HepG2 (cell line): ENCODE results near the gene ACOT13. TPM values are rescaled to one million over a fixed set of nuclear protein-coding genes. Genes with fewer than 3 reads are reported as not detected.
"Not testable (repeated sequence)": the region's sequence is repeated elsewhere in the genome, so short reads cannot be mapped to it uniquely, and the experiment has no call there.

ENCODE experiments used
- ATAC-seq: fragments of 200-7000 bp; cut with Tn5 transposase; 3 replicates; pipeline ENCODE4 v1.9.1; 2020; ENCODE audit warnings: mild to moderate bottlenecking, moderate library complexity
- BruUV-seq: library from RNA; stranded (reverse); fragments of 400-500 nt; replicated peaks from 2 replicates; lab custom pipeline; 2021; lab: Mats Ljungman, UMichigan
- CTCF ChIA-PET: fragments of 300-600 bp; formaldehyde crosslinking; extraction: SDS; loops from one replicate; lab custom pipeline; 2021; ENCODE audit warnings: low total read pairs, inconsistent platforms, low intra/inter-chr PET ratio; lab: Yijun Ruan, JAX
- POLR2A ChIA-PET: fragments of 350-600 bp; sonication (Branson Sonifier 250); formaldehyde crosslinking; loops from one replicate; lab custom pipeline; 2020; ENCODE audit warnings: antibody characterized with exemption, inconsistent platforms; lab: Yijun Ruan, JAX
- DNase-seq: peaks from one replicate; pipeline ENCODE4 v3.0.0-alpha.2; 2015; ENCODE audit warnings: low spot score
- FAIRE-seq: peaks from 3 replicates; lab custom pipeline; 2011; peaks lifted over from hg19 to GRCh38; lab: Jason Lieb, UNC
- H2AFZ ChIP-seq: one replicate; pipeline ENCODE4 v1.6.1; 2011; ENCODE audit warnings: low read length, inconsistent platforms
- H3K27ac ChIP-seq: fragments of 300-600 bp; 3 replicates; pipeline ENCODE4 v1.8.0; 2011; ENCODE audit warnings: mixed run types, mild to moderate bottlenecking, mixed read lengths, low read length, inconsistent platforms; ENCODE audit not compliant: insufficient read depth; ENCODE audit errors: extremely low read length
- H3K27me3 ChIP-seq, 2 experiments: fragments of 200-600 bp in 1 of 2; 2 replicates in 1 of 2; 3 replicates in 1 of 2; pipeline versions ENCODE4 v1.6.0 to v1.8.0; 2011; ENCODE audit warnings: low read length in 2 of 2, mild to moderate bottlenecking in 2 of 2, moderate library complexity in 2 of 2, inconsistent platforms in 1 of 2; ENCODE audit not compliant: insufficient read depth in 2 of 2, control insufficient read depth in 1 of 2
- H3K36me3 ChIP-seq, 2 experiments: fragments of 200-600 bp in 1 of 2; replicated peaks in 1 of 2; 2 replicates in 1 of 2; 3 replicates in 1 of 2; pipeline versions ENCODE4 v1.5.1 to v1.8.0; 2011; ENCODE audit warnings: low read length in 2 of 2, inconsistent platforms in 1 of 2; ENCODE audit not compliant: insufficient read depth in 2 of 2, control insufficient read depth in 1 of 2
- H3K4me1 ChIP-seq: 2 replicates; pipeline ENCODE4 v1.5.1; 2012; ENCODE audit warnings: low read length, inconsistent platforms; ENCODE audit not compliant: insufficient read depth
- H3K4me2 ChIP-seq: 2 replicates; pipeline ENCODE4 v1.6.0; 2011; ENCODE audit warnings: low read depth, low read length, inconsistent platforms
- H3K4me3 ChIP-seq, 3 experiments: fragments of 200-600 bp in 1 of 3; sonication (generic), shearing (Covaris generic) in 1 of 3; replicated peaks in 1 of 3; 2 replicates each; pipeline ENCODE4 v1.5.1; 2011 to 2016; ENCODE audit warnings: low read length in 3 of 3, inconsistent platforms in 2 of 3, low read depth in 2 of 3, mild to moderate bottlenecking in 2 of 3, control low read depth in 1 of 3, mixed read lengths in 1 of 3; ENCODE audit not compliant: insufficient read depth in 1 of 3
- H3K79me2 ChIP-seq: one replicate; pipeline ENCODE4 v1.6.1; 2011; ENCODE audit warnings: low read length, inconsistent platforms; ENCODE audit not compliant: insufficient read depth
- H3K9ac ChIP-seq: 2 replicates; pipeline ENCODE4 v1.6.0; 2011; ENCODE audit warnings: mild to moderate bottlenecking, low read depth, low read length, inconsistent platforms; ENCODE audit not compliant: insufficient read depth
- H3K9me3 ChIP-seq: 2 replicates; pipeline ENCODE4 v1.5.1; 2012; ENCODE audit warnings: mild to moderate bottlenecking, low read length
- H4K20me1 ChIP-seq: 2 replicates; pipeline ENCODE4 v1.6.0; 2011; ENCODE audit warnings: inconsistent platforms, mild to moderate bottlenecking, low read length, moderate library complexity; ENCODE audit not compliant: insufficient read depth
- CREB1 ChIP-seq, 2 experiments: fragments of 450-650 bp in 1 of 2; IDR thresholded peaks; 2 replicates each; pipeline ENCODE4 v1.6.1; 2016 to 2017; ENCODE audit warnings: control low read depth in 1 of 2, mild to moderate bottlenecking in 1 of 2, missing compliant biosample characterization in 1 of 2, missing genetic modification characterization in 1 of 2
- ELF3 ChIP-seq: IDR thresholded peaks from 2 replicates; pipeline ENCODE4 v1.6.1; 2016; ENCODE audit warnings: missing genetic modification reagents, missing compliant biosample characterization
- GATAD2A ChIP-seq: IDR thresholded peaks from 2 replicates; pipeline ENCODE4 v1.6.1; 2016
- HIVEP1 ChIP-seq: sonication (generic); formaldehyde crosslinking; IDR thresholded peaks from 2 replicates; pipeline ENCODE4 v1.4.0; 2020; ENCODE audit warnings: mild to moderate bottlenecking, missing genetic modification reagents
- PBX2 ChIP-seq: IDR thresholded peaks from 2 replicates; pipeline ENCODE4 v1.6.1; 2016; ENCODE audit warnings: control low read depth
- ZNF12 ChIP-seq: sonication (generic); formaldehyde crosslinking; IDR thresholded peaks from 2 replicates; pipeline ENCODE4 v1.5.0; 2020; ENCODE audit warnings: missing genetic modification reagents
- ZNF121 ChIP-seq: sonication (generic); formaldehyde crosslinking; IDR thresholded peaks from 2 replicates; pipeline ENCODE4 v1.5.0; 2020; ENCODE audit warnings: mild to moderate bottlenecking, missing genetic modification reagents
- ZNF3 ChIP-seq: IDR thresholded peaks from 2 replicates; pipeline ENCODE4 v1.7.0; 2017; ENCODE audit warnings: inconsistent platforms
- WGBS: methylation state at CpG from one replicate; pipeline ENCODE4 v1.1.6; 2017; ENCODE audit warnings: low lambda C conversion rate; 5-methylcytosine and 5-hydroxymethylcytosine counted together
- in situ Hi-C: cut with HindIII; loops from 2 replicates; pipeline ENCODE4 v1.10.0; 2017; ENCODE audit warnings: low pct_unique_long_range_greater_than_20kb; ENCODE audit not compliant: extremely low pct_ligation_motif_present
- intact Hi-C: fragments of 100-400 bp; cut with micrococcal nuclease; formaldehyde crosslinking; loops from one replicate; pipeline ENCODE4 v1.10.0; 2022; ENCODE audit not compliant: unreplicated experiment
- polyA plus RNA-seq, 8 experiments: library from polyadenylated mRNA; depleted of rRNA in 3 of 8; stranded (reverse) in 7 of 8; unstranded in 1 of 8; fragments of >200 nt; fragmentation: Illumina TruSeq in 4 of 8; extraction: Trizol in 4 of 8; gene quantifications; 2 replicates each; pipeline versions ENCODE4 v1.2.1 to v1.2.3, GENCODE V29; 2011 to 2016; ENCODE audit warnings: low read depth in 4 of 8, missing spikeins in 1 of 8, mixed read lengths in 1 of 8; ENCODE audit not compliant: insufficient read depth in 1 of 8
- total RNA-seq, 5 experiments: library from RNA; depleted of rRNA; stranded (reverse); fragments of >200 nt; fragmentation: Illumina TruSeq; extraction: Trizol; gene quantifications; 2 replicates each; pipeline ENCODE4 v1.2.3, GENCODE V29; 2016; ENCODE audit warnings: low read depth in 1 of 5
- TF ChIP-seq, protein P1 (sequence below): IDR thresholded peaks from 2 replicates; pipeline ENCODE4 v1.6.1; 2016; ENCODE audit warnings: missing genetic modification reagents, missing compliant biosample characterization

Gene ACOT13
- total and polyA plus RNA-seq, 2 of the 13 experiments (the other 11 are each of a cell fraction or from before 2014, with no cell fraction given): 31.5 to 45.1 TPM

DNA sequence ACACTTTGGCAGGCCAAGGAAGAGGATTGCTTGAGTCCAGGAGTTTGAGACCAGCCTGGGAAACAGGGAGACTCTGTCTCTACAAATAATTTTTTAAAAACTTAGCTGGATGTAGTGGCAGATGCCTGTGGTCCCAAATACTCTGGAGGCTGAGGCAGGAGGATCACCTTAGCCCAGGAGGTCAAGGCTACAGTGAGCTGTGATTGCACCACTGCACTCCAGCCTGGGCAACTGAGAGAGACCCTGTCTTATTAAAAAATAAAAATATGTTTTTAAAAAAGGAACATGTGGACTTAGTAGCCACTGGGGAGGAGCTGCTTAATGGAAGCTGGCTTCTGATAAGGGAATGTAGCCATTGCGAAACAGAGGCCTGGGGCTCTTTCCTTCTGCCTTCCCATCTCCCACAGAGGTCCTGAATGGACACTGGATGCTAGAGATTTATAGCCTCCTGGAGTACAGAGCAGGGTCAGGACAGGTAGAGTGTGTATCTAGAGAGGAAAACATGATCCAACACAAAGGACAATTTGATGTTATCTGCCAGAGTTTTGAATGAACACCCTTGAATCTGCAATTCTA, 86.1 kb downstream of the ACOT13 start (continued):
- TF ChIP-seq HIVEP1 (CRISPR knock-in tag) (no peak), GATAD2A (CRISPR knock-in tag) (0 out of 2 replicates have a peak, but pooled peaks have one; percentile 11), ZNF3 (peak; percentile 54; the same call in 1 of the 2 replicates), ZNF12 (CRISPR knock-in tag) (0 out of 2 replicates have a peak, but pooled peaks have one; percentile 40), ZNF121 (CRISPR knock-in tag) (peak; percentile 75; the same call in 1 of the 2 replicates), PBX2 (CRISPR knock-in tag) (0 out of 2 replicates have a peak, but pooled peaks have one; percentile 23)

DNA sequence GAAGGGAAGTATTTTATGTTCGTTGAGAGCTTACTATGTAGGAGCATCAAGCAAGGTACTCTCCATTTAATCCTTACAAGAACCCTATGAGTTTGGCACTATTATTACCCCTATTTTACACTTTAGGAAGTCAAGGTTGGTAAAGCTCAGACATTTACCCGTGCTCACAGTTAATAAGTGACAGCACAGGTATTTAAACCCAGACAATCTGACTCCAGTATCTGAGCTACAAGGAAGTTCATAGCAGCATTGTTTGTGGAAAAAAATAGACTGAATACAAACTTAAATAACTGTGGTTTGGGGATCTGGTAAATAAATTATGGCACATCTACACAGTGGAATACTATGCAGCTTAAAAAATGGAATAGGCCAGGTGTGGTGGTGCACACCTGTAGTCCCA, 86.7 kb downstream of the ACOT13 start:
- in situ Hi-C loops: no loop called here
- no peak overlapping the region for H3K4me3 ChIP-seq
- H3K27ac ChIP-seq: no peak overlapping the region
- H2AFZ ChIP-seq: no peak overlapping the region
- peak overlapping the region; percentile 20 for H3K4me2 ChIP-seq
- H3K36me3 ChIP-seq: no peaks in the 10 kb centered on the region
- ChIA-PET CTCF (no interaction called here), POLR2A (interaction anchor here (1.3 to 3.0 kb wide), 2 partner anchors 10 to 32 kb away, joined by 3 to 10 read pairs; no protein-coding TSS in a partner anchor)
- H3K79me2 ChIP-seq: no peaks in the 10 kb centered on the region
- FAIRE-seq (no peak), ATAC-seq (peak; percentile 58), DNase-seq (peak; percentile 15)
- H3K9ac ChIP-seq: no peak overlapping the region
- no peak for TF ChIP-seq CREB1 (IDR thresholded peaks at IDR 0.05)
- 0 out of 2 replicates have a peak, but pooled peaks have one; percentile 27 for TF ChIP-seq CREB1 (CRISPR knock-in tag; IDR thresholded peaks at IDR 0.05)
- peak; percentile 44; the same call in 1 of the 2 replicates for TF ChIP-seq ELF3 (CRISPR knock-in tag)
- TF ChIP-seq, protein P1, sequence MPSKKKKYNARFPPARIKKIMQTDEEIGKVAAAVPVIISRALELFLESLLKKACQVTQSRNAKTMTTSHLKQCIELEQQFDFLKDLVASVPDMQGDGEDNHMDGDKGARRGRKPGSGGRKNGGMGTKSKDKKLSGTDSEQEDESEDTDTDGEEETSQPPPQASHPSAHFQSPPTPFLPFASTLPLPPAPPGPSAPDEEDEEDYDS (CRISPR knock-in tag): no peak
- intact Hi-C loops: no loop called here
- peaks cover 11% of the 10 kb centered on the region for H3K9me3 ChIP-seq
- peaks cover 0 to 3% of the 10 kb centered on the region in 2 experiments; a peak in 1 of 5 replicates for H3K27me3 ChIP-seq
- H4K20me1 ChIP-seq: no peaks in the 10 kb centered on the region
- WGBS: 23% methylated on average over 2 of the region's 2 CpGs
- H3K4me1 ChIP-seq: peaks cover 16% of the 10 kb centered on the region
- BruUV-seq: no TSS peak

DNA sequence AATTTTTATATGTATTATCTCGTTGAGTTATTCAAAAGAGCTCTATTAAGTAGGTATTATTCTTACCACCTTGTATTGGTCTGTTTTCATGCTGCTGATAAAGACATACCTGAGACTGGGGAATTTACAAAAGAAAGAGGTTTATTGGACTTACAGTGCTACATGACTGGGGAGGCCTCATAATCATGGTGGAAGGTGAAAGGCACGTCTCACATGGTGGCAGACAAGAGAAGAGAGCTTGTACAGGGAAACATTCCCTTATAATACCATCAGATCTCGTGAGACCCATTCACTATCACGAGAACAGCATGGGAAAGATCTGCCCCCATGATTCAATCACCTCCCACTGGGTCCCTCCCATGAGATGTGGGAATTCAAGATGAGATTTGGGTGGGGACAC, 87.5 kb downstream of the ACOT13 start:
- in situ Hi-C loops, FAIRE-seq, H3K27ac ChIP-seq, H3K4me3 ChIP-seq, BruUV-seq, CTCF ChIA-PET, H2AFZ ChIP-seq, H4K20me1 ChIP-seq, H3K36me3 ChIP-seq, ATAC-seq, H3K27me3 ChIP-seq, DNase-seq, intact Hi-C loops, H3K79me2 ChIP-seq, H3K9ac ChIP-seq, H3K4me2 ChIP-seq: not testable (repeated sequence)
- 47% methylated on average over 4 of the region's 4 CpGs for WGBS
- Histone ChIP-seq H3K4me1 (peaks cover 16% of the 10 kb centered on the region), H3K9me3 (peaks cover 11% of the 10 kb centered on the region)
- POLR2A ChIA-PET: interaction anchor here (3.0 kb wide), 1 partner anchor 33 kb away, joined by 10 read pairs; no protein-coding TSS in a partner anchor
